Effector CD4-positive, alpha-beta T cell (primary cell): Measurements from ENCODE around the gene BEST2.

Experiments
- DNase-seq: peaks from one replicate; pipeline ENCODE4 v3.0.0-alpha.2; 2020

The BEST2 gene

DNA sequence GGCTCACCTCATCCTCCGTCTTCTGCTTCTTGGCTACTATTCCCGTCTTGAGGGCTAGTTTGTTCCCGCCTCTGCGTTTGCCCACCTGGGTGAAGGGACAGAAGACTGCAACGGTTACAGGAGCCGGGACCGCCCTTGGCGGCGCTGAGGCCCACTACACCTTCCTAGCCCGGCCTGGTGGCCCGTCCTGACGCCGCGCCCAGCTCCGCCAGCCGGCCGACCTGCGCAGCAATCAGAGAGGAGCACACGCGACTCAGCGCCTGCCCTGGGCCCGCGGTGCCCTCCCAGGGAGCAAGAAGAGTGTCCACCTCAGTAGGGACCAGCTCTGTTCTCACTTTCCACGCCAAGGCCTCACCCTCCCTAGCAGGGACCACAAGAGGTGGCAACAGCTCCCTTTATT is 20.3 kb upstream of the BEST2 start:
- DNase-seq = no peak

DNA sequence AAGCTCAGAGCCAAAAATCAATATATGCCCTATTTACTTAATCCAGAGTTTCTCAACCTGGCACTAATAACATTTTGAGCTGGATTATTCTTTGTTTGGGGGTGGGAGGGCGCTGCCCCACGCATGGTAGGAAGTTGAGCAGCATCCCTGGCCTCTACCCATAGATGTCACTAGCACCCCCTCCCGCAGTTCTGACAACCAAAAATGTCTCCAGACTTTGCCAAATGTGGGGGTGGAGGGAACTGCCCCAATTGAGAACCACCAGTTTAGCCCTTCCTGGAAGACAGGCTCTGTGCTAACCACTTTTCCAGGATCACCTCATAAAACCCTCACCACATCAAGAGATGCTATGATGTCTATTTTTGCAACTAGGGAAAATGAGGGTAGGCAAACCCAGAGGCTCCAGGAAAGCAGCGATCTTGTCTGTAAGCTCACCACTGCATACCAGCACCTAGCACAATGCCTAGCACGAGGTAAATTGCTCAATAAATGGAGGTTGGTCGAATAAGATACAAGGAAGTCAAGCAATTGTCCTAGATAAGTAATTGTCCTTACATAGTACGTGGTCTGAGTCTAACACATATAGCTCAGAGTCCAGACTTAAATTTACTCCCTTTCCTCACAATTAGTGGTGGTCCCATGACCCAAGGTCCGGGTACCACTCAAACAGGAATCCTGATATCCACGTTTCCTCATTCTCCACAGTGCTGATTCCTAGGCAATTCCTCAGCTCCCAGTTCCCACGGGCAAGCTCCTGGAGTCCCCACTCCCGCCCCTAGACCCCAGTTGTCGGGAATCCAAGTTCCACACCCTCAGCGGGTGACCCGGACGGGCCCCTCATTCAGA is 18.0 kb upstream of the BEST2 start:
- DNase-seq = peak; percentile 27

DNA sequence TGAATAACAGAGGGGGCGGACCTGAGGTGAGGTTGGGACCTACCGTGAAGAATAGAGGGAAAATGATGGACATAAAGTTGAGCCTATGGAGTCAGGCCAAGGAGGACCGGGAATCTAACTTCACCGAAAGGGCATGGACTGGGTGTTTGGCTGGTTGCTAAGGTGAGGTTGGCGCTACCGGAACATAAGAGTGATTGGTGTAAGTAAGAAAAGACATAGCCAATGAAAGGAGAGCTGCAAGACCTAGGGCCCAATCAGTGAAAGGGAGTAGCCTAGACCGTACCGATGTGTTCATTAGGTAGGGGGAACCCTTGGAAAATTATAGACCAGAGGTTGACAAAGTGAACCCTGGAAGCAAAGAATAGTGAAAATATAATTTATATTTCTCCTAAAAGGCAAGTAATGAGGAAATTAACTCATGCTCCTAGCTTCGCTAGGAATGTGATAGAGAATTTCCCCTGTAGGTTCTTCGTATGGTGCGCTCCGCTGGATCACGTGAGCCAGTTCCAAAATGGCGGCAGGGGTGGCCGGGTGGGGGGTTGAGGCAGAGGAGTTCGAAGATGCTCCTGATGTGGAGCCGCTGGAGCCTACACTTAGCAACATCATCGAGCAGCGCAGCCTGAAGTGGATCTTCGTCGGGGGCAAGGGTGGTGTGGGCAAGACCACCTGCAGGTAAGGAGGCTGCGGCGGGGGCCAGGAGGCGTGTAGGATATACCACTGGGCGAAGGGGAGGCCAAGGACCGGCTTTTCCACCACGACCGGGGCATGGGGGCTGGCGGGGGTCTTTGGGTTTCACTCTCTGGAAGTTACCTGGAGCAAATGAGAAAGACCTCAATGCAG is 14.4 kb upstream of the BEST2 start, which contains the start of gene GET3:
TSS of gene GET3 (plus strand) at position 503 of the 840 bp plus-strand sequence. CDS start at position 512, 9 bp downstream.
- peak; percentile 71 for DNase-seq

DNA sequence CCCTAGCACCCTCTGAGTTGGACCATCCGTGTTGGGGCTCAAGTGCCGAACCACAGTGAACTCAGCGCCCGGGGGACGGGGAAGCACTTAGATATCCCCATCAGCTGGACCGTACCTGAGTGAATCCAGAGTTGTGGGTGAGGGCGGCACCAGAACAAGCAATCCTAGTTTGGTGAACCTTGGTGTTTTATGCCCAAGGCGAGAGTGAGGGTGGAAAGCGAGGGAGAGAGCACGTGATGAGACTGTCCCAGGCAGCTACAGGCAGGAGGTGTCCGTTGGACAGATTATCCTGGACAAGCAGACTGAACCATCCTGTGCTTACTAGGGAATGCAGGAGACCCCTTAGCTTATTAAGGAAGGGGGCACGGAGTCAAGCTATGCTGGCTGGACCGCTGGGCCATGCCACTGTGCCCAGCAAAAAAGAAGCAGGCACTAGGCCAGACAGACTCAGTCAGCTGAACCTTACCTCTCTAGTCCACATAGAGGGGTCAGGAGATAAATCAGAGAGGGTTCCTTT is 13.7 kb upstream of the BEST2 start:
- DNase-seq = no peak

DNA sequence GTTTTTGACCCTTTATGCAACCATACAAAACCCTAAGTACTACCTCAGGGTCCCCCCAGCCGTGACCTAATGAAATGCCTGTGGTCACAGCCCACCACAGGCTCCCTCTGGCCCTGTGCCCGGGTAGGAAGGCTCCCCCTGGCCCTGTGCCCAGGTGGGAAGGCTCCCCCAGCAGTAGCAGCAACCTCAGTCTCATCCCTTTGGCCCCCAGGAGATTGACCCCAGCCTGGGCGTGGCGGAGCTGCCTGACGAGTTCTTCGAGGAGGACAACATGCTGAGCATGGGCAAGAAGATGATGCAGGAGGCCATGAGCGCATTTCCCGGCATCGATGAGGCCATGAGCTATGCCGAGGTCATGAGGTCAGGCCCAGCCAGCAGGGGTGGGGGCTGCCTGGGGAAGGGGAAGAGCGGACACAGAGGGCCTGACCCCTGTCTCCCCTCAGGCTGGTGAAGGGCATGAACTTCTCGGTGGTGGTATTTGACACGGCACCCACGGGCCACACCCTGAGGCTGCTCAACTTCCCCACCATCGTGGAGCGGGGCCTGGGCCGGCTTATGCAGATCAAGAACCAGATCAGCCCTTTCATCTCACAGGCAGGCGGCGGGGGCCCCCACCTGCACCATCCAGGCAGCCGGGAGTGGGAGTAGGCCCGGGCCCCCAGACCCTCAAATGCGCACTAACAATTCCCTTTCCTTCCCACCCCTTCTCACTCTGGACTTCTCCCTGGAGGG is 6.3 kb upstream of the BEST2 start:
- no peak for DNase-seq

DNA sequence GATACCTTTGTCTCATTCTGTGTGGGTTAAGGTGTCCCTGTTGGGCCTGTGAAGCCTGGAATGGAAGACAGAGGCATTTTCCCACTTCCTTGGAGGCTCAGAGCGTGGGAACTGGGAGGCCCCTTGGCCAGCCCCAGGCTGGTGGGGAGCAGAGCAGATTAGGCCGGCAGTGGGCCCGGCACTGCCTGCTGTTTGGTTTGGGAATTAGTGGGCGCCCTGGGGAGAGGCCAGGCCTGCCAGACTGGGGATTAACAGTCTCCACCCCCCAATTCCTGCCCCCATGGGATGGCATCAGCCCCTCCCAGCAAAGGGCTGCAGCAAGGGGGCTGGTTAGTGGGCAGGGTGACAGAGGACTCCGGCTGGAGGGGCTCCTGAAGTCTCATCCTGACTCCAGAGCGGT is 3.1 kb upstream of the BEST2 start:
- no peak for DNase-seq

DNA sequence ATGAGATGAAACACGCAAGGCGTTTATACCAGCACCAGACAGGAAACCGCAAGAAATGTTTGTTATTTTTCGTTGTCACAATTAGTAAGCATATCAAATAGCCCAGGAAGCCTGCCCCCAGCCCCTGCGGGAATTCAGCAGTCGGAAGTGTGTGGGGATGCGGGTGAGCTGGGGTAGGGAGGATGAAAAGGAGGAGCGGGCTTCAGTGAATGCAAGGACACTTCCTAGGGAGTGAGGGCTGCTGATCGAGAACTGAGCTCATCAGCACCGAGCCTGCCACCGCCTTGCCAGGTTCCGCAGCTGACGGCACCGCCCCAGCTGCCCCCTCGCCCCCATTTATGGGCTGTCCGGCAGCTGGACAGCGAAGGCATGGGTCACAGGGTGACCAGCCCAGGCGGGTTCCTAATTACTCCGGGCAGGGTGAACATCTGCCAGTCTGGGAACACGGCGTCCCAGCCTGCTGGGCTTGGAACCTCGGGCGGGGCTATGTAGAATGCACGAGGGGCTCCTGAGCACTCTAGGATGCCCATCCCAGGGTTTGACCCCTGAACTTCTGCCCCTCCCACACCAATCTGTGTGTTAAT is 1.6 kb upstream of the BEST2 start:
- DNase-seq = no peak

DNA sequence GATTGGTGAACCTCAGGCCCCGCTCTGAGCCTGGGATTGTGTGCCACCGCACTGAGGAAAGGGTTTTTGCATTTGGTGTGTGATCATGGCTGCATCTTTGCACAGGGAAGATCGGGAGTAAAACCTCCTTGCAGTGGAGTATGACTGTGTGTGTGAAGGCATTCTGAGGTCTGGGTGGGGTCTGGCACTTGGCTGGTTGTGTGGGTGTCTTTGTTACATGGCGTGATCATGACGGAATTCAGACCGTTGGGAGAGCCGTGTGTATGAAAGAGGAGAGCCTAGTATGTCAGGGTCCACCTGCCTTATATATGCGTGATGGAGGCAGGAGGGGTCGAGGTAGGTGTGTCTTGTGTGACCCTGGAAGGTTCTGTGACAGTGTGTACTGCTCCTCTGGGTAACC is 740 bp upstream of the BEST2 start:
- no peak for DNase-seq

DNA sequence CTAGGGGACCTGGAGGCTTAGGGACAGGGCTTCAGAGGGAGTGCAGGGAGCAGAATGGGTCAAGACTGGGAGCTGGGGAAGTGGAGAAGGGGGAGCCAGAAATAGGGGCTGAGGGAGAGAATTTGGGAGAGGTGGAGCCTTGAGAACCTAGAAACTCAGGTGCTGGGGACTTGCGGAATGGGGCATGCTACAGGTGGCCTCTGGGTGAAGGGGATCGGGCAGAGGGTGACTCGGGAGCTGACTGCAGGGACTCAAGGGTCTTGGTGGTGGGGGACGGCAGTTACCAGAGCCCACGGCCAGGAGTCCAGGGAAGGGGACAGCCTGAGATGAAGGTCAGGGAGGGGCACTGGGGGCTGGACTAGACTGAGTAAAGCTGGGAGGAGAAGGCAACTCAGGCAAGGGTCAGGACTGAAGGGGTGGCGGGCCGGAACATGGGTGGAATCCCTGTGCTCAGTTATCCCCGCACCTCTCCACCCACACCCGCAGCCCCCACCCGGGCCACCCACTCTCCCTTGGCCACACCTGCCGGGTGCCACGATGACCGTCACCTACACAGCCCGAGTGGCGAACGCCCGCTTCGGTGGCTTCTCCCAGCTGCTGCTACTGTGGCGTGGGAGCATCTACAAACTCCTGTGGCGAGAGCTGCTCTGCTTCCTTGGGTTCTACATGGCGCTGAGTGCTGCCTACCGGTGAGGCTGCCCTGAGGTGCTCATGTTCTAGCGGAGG is 628 bp downstream of the BEST2 start:
- DNase-seq = no peak

DNA sequence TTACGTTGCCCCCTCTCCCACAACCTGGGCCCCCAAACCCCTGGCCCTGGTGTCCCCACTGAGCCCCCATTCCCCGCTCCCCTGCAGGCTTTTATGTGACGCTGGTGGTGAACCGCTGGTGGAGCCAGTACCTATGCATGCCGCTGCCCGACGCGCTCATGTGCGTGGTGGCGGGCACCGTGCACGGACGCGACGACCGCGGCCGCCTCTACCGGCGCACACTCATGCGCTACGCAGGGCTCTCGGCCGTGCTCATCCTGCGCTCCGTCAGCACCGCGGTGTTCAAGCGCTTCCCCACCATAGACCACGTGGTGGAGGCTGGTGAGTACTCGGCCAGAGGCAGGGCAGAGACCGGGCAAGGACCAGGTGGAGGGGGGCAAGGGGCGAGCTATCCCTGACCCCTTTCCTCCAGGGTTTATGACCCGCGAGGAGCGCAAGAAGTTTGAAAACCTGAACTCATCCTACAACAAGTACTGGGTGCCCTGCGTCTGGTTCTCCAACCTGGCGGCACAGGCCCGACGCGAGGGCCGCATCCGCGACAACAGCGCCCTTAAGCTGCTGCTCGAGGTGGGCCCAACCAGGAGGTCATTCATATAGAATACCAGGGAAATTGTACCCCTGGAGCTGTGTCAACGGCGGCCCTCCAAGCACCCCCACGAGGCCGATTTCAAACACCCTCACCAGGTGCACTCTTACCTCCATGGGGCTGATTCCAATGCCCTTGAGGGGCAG is 3.0 kb downstream of the BEST2 start:
- no peak for DNase-seq

DNA sequence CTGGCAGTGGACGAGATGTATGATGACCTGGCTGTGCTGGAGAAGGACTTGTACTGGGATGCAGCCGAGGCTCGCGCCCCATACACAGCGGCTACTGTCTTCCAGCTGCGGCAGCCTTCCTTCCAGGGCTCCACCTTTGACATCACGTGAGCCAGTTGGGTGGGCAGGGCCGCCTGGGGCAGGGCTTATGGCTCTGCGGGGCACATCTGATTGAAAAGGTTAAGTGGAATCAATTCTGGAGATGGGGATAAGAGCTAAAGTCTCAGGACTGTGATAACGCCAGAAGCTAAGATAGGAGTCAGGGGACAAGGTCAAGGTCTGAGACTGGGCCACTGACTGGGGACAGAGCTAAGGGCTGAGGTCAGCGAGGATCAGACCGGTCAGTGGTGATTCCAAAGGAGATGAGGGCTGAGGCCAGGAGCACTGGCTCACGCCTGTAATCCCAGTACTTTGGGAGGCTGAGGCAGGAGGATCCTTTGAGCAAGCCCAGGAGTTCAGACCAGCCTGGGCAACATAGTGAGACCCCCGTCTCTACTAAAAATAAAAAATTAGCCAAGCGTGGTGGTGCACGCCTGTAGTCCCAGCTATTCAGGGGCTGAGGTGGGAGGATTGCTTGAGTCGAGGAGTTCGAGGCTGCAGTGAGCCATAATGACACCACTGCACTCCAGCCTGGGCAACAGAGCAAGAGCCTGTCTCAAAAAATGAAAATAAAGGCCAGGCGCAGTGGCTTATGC is 4.7 kb downstream of the BEST2 start:
- DNase-seq = no peak

DNA sequence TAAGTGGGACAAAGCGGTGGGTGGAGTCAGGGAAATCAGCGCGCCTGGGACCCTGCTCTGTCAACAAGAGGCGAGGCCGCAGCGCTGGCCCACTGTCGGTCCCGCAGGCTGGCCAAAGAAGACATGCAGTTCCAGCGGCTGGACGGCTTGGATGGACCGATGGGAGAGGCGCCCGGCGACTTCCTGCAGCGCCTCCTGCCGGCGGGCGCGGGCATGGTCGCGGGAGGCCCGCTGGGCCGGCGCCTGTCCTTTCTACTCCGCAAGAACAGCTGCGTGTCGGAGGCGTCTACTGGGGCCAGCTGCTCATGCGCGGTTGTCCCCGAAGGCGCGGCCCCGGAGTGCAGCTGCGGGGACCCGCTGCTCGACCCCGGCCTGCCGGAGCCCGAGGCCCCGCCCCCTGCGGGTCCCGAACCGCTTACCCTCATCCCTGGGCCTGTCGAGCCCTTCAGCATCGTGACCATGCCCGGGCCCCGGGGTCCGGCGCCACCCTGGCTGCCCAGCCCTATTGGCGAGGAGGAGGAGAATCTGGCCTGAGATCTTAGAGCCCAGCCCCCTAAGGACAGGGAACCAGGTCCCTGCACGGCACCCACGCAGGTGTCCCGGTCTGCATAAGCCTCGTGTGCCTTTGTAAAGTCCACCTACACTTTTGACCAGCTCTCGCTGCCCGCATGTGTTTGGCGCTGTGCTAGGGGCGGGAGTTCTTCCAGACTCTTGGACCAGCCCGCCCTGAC is 6.1 kb downstream of the BEST2 start:
- peak; percentile 53 for DNase-seq

DNA sequence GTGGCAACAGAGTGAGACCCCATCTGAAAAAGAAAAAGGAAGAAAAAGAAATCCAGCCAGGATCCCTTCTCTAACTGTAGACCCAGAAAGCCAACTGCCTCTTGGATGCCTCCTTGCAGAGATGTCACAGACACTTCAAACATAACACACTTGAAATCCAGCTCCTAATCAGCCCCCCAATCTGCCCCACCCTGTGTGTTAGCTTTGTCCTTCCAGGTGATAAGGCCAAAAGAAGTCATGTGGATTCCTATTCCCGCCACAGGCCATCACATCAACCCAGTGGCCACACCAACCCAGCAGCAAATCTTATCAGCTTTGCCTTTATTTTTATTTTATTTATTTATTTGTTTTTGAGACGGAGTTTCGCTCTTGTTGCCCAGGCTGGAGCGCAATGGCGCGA is 8.1 kb downstream of the BEST2 start:
- no peak for DNase-seq

DNA sequence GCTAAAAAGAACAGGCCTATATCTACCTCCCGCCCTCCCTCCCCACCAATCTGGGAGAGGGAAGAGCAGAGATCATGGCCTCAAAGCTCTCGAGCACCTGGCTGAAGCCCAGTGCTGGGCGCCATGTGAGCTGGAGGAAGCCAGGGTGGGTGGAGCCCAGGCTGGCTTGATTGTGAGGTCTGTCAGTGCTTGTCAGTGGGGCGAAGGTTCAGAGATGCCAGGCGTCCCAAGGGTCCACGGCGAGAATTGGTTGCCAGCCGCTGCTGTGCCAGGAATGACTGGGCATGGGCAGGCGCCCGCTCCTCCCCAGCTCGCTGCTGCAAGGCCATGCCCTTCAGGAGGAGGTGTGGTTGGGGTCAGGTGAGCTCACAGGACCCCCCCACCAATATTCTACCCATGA is 11.5 kb downstream of the BEST2 start:
- no peak for DNase-seq

DNA sequence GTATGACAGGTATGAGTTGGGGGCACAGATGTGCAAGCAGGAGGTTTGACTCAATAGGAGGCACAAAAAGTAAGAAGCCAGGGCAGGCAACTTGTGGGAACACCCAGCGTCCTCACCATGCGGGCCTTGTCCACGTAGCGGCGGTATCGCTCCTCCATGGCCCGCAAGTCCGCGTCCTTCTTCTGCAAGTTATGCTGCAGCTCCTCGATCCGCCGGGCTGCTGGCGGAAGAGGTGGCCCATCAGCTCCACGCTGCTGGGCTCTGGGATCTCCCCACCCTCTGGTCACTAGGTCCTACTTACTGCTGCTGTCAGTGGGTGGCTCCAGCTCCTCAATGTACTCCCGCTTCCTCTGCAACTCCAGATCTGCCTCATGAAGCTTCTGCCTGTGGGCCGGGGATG is 13.1 kb downstream of the BEST2 start:
- no peak for DNase-seq

DNA sequence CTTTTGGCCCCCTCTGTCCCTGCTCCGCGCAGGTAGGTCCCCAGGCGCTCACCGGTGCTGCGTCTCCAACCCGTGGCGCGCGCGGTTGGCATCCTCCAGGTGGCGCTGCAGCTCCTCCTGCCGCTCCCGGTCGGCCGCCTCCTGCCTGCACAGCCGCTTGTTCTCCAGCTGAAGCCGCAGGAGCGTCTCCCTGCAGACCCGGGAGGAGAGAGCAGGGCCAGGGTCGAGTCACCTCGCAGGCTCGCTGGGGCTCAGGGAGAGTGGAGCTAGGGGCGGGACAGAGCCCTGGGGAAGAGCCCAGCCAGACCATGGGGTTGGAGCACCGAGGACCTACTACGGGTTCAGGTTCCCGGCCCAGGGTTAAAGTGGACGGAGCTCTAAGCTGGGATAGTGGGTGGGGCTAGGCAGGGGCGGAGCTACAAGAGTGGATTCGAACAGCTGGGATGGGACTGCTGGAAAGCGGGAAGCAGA is 14.5 kb downstream of the BEST2 start:
- no peak for DNase-seq

DNA sequence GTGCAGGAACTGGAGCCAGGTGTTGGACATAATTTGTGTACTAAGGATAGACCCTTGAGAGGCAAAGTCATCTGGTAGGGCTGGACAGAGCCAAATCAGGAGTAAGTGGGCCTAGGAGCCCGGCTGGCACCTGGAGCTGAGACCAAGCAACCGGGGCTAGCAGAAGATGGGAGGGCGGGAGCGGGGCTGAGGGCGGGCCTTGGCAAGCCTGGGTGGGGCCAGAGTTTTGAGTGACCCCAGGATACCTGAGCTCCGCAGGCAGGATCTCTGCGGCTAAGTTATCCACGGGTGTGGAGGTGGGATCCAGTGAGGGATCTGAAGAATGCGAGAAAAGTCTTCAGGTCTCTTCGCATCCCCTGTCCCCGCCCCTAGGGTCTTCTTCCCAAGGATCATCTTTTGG is 15.6 kb downstream of the BEST2 start:
- DNase-seq = no peak

DNA sequence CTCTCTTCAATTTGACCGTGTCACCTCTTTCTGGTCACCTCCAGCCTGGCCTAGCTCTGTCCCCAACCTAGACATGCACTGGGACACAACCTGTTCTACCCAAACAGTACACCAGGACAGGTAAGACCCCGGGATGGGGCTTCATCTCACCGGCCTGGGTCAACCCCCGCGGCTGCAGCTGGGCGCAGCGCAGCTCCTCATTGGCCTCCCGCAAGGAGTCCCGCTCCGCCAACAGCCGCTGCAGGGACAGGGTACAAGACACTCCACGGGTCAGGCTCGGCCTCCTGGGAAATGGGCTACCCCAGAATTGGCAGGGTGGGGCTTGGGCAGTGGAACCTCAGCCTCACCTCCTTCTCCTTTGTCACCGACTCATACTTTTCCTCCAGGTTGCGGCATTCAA is 16.1 kb downstream of the BEST2 start:
- DNase-seq = no peak

DNA sequence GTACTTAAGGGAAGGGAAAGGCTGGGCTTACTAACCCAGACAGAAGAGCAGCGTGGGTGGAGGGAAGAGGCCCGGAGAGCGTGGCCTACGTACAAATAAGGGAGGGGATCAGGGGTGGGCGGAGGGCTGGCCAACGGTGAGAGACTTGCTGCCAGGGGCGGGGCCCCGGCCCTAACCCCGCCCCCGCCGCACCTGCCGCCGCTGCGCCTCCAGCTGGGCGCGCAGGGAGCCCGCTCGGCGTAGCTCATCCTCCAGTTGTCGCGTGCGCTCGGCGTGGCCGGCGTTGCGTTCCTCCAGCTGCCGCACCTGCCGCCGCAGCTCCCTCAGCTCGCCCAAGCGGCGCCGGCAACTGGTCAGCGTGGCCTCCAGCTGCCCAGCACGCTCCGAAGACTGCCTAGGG is 18.1 kb downstream of the BEST2 start:
- peak; percentile 39 for DNase-seq

DNA sequence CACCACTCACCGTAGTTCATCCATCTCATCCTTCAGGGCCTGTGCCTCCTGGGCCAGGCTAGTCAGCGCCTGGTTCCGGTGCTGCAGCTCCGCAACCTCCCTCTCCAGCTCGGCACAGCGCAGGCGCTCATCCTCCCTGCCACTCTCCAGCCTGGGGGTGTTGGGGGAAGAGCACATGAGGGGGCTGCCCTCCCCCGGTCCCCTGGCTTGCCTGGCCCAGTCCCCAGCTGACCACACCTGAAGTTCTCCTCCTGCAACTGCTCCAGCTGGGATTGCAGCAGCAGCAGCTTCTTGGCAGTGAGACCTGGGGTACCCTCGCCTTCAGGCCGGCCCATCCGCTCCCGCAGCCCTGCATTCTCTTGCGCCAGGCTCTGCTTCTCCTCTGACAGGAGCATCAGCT is 19.3 kb downstream of the BEST2 start:
- DNase-seq = no peak
